Lower leg skin (tissue), 4 donors: ENCODE data around the gene EVI5L. TPM values are rescaled to one million over a fixed set of nuclear protein-coding genes. Genes with fewer than 3 reads are reported as not detected.
"Not testable (repeated sequence)": the region's sequence is repeated elsewhere in the genome, so short reads cannot be mapped to it uniquely, and the experiment has no call there.

ENCODE experiments used
- DNase-seq, 2 donors: peaks; one replicate each; pipeline ENCODE4 v3.0.0-alpha.2; 2019; ENCODE audit warnings: low spot score in 2 of 2
- H3K4me3 ChIP-seq: fragments of 200-600 bp; sonication (generic); 2 replicates; pipeline ENCODE4 v1.5.1; 2017; ENCODE audit warnings: mild to moderate bottlenecking, low read depth; ENCODE audit not compliant: poor library complexity, severe bottlenecking
- CTCF ChIP-seq, 3 donors: fragments of 450-650 bp; IDR thresholded peaks; one replicate each; pipeline ENCODE4 v1.5.1; 2016; ENCODE audit warnings: antibody characterized with exemption in 3 of 3, mild to moderate bottlenecking in 3 of 3, moderate library complexity in 2 of 3
- POLR2A ChIP-seq, 2 donors: fragments of 450-650 bp; IDR thresholded peaks; one replicate each; pipeline ENCODE4 v1.6.1; 2016 to 2017; ENCODE audit warnings: antibody characterized with exemption in 2 of 2, mild to moderate bottlenecking in 1 of 2, moderate library complexity in 1 of 2
- WGBS, 2 donors: methylation state at CpG; one replicate each; pipeline ENCODE4 v1.1.5; 2018; 5-methylcytosine and 5-hydroxymethylcytosine counted together
- intact Hi-C: fragments of 100-400 bp; cut with DNase I; formaldehyde crosslinking; loops from one replicate; pipeline ENCODE4 v1.15.0; 2023; ENCODE audit warnings: low total_unique reads
- total RNA-seq, 4 donors: library from RNA; depleted of rRNA; stranded (reverse); fragments of >200 nt; gene quantifications; one replicate each; pipeline ENCODE4 v1.1.0, GENCODE V29; 2016

Gene EVI5L
- total RNA-seq, 4 donors from 2014 or later = 16.2 to 23.3 (median 20.0) TPM

- no peak for DNase-seq
- intact Hi-C loops = no loop called here
- WGBS, 2 donors = 58 to 64% methylated on average over 3 of the region's 3 CpGs
- H3K4me3 ChIP-seq = no peak overlapping the region
- TF ChIP-seq CTCF (IDR thresholded peaks at IDR 0.05) = no peak
- no peak for TF ChIP-seq POLR2A (IDR thresholded peaks at IDR 0.05)
Observed at GRCh38 chr19:7806234-7806633, 23.8 kb upstream of the EVI5L start.

GRCh38 chr19:7806876-7807275 is 23.1 kb upstream of the EVI5L start:
- DNase-seq = no peak
- no peak overlapping the region for H3K4me3 ChIP-seq
- 70 to 79% methylated on average over 9 of the region's 9 CpGs for WGBS, 2 donors
- intact Hi-C loops = no loop called here
- TF ChIP-seq CTCF (IDR thresholded peaks at IDR 0.05) (no peak), POLR2A (IDR thresholded peaks at IDR 0.05) (no peak)

- intact Hi-C loops = no loop called here
- no peak overlapping the region for H3K4me3 ChIP-seq
- no peak for TF ChIP-seq CTCF (IDR thresholded peaks at IDR 0.05)
- TF ChIP-seq POLR2A (IDR thresholded peaks at IDR 0.05) = no peak
- WGBS, 2 donors = 75 to 81% methylated on average over 5 of the region's 5 CpGs
- DNase-seq = no peak
Observed at GRCh38 chr19:7808108-7808507, 21.9 kb upstream of the EVI5L start.

- DNase-seq = no peak
- no peak overlapping the region for H3K4me3 ChIP-seq
- TF ChIP-seq POLR2A (IDR thresholded peaks at IDR 0.05) (no peak), CTCF (IDR thresholded peaks at IDR 0.05) (no peak)
- intact Hi-C loops = no loop called here
- WGBS, 2 donors = 39 to 49% methylated on average over 2 of the region's 2 CpGs
Observed at GRCh38 chr19:7811989-7812388, 18.0 kb upstream of the EVI5L start.

GRCh38 chr19:7815325-7815724 is 14.7 kb upstream of the EVI5L start:
- WGBS, 2 donors = 21 to 29% methylated on average over 10 of the region's 10 CpGs
- no peak for DNase-seq
- no peak for TF ChIP-seq CTCF (IDR thresholded peaks at IDR 0.05)
- TF ChIP-seq POLR2A (IDR thresholded peaks at IDR 0.05) = no peak
- H3K4me3 ChIP-seq = no peak overlapping the region
- intact Hi-C loops = no loop called here

- H3K4me3 ChIP-seq, intact Hi-C loops, DNase-seq: not testable (repeated sequence)
- WGBS, 2 donors = 86 to 90% methylated on average over 3 of the region's 3 CpGs
Observed at GRCh38 chr19:7816040-7816439, 14.0 kb upstream of the EVI5L start.
